K562 (cell line): ENCODE measurements around the gene CNOT6. TPM values are rescaled to one million over a fixed set of nuclear protein-coding genes. Genes with fewer than 3 reads are reported as not detected.

Experiments used
- ARID1B ChIP-seq: fragments of 450-650 bp; IDR thresholded peaks from 2 replicates; pipeline ENCODE4 v1.6.1; 2016; ENCODE audit warnings: antibody characterized with exemption, mild to moderate bottlenecking, inconsistent platforms
- CCNT2 ChIP-seq: IDR thresholded peaks from 2 replicates; pipeline ENCODE4 v1.6.1; 2011; ENCODE audit warnings: borderline replicate concordance, low read depth, mild to moderate bottlenecking, moderate library complexity, mixed read lengths, low read length; ENCODE audit not compliant: insufficient read length; ENCODE audit errors: extremely low read depth
- HDAC2 ChIP-seq: fragments of 450-650 bp; IDR thresholded peaks from 2 replicates; pipeline ENCODE4 v1.6.1; 2016; ENCODE audit warnings: mild to moderate bottlenecking
- MEF2D ChIP-seq: conservative IDR thresholded peaks from 2 replicates; pipeline ENCODE4 v1.6.1; 2016; ENCODE audit warnings: low read depth, missing genetic modification characterization, missing compliant biosample characterization
- NEUROD1 ChIP-seq: fragments of 150-350 bp; IDR thresholded peaks from 2 replicates; pipeline ENCODE4 v1.6.1; 2014; ENCODE audit warnings: borderline replicate concordance, low read length, low read depth; ENCODE audit not compliant: partially characterized antibody
- NFATC3 ChIP-seq: fragments of 450-650 bp; IDR thresholded peaks from 2 replicates; pipeline ENCODE4 v1.6.1; 2017; ENCODE audit warnings: mild to moderate bottlenecking
- RAD51 ChIP-seq: fragments of 450-650 bp; IDR thresholded peaks from 2 replicates; pipeline ENCODE4 v1.7.1; 2016; ENCODE audit warnings: low read depth, mild to moderate bottlenecking, borderline replicate concordance
- STAT5A ChIP-seq: IDR thresholded peaks from 2 replicates; pipeline ENCODE4 v1.6.1; 2012; ENCODE audit warnings: low read length, inconsistent platforms, borderline replicate concordance
- TCF3 ChIP-seq: sonication (generic); formaldehyde crosslinking; IDR thresholded peaks from 2 replicates; pipeline ENCODE4 v1.4.0; 2020; ENCODE audit warnings: mild to moderate bottlenecking, missing genetic modification reagents
- TGIF2 ChIP-seq: sonication (generic); formaldehyde crosslinking; IDR thresholded peaks from 2 replicates; pipeline ENCODE4 v1.8.1; 2022; ENCODE audit warnings: mild to moderate bottlenecking, missing genetic modification reagents, moderate library complexity
- TRIM28 ChIP-seq: fragments of 450-650 bp; IDR thresholded peaks from 2 replicates; pipeline ENCODE4 v1.6.1; 2017
- ZFX ChIP-seq: sonication (generic); formaldehyde crosslinking; IDR thresholded peaks from 2 replicates; pipeline ENCODE4 v1.8.0; 2022; ENCODE audit warnings: mild to moderate bottlenecking, missing genetic modification reagents, moderate library complexity
- ZNF384 ChIP-seq: IDR thresholded peaks from 2 replicates; pipeline ENCODE4 v1.6.1; 2012; ENCODE audit warnings: low read depth, low read length, improper control_type of control experiment
- ZNF830 ChIP-seq: fragments of 250-450 bp; sonication (Bioruptor Pico); IDR thresholded peaks from 2 replicates; pipeline ENCODE4 v1.5.0; 2021; ENCODE audit warnings: mild to moderate bottlenecking
- polyA plus RNA-seq, 8 experiments: library from polyadenylated mRNA; depleted of rRNA in 4 of 8; stranded (reverse) in 5 of 8; unstranded in 3 of 8; fragments of >200 nt; fragmentation: Nextera tagmentation in 2 of 8; fragmentation: Illumina TruSeq in 1 of 8; extraction: Ambion mirVana in 2 of 8; extraction: Trizol in 1 of 8; gene quantifications; 2 replicates each; pipeline versions ENCODE4 v1.2.1 to v1.2.3, GENCODE V29; 2011 to 2014; ENCODE audit warnings: inconsistent platforms in 1 of 8, missing spikeins in 1 of 8
- total RNA-seq, 7 experiments: library from RNA; depleted of rRNA in 6 of 7; stranded (reverse); fragments of >200 nt in 6 of 7; fragmentation: Illumina TruSeq in 2 of 7; extraction: Trizol in 2 of 7; gene quantifications; 2 replicates each; pipeline versions ENCODE4 v1.2.1 to v1.2.3, GENCODE V29; 2011 to 2021; ENCODE audit warnings: low replicate concordance in 1 of 7
- TF ChIP-seq, protein P1 (sequence below), 2 experiments: fragments of 150-350 bp in 1 of 2; IDR thresholded peaks; 2 replicates each; pipeline ENCODE4 v1.6.1; 2012 to 2016; ENCODE audit warnings: low read depth in 2 of 2, low read length in 2 of 2, mild to moderate bottlenecking in 1 of 2, moderate library complexity in 1 of 2
- TF ChIP-seq, protein P2 (sequence below): fragments of 450-650 bp; IDR thresholded peaks from 2 replicates; pipeline ENCODE4 v1.7.1; 2018; ENCODE audit warnings: mild to moderate bottlenecking, low read depth; ENCODE audit not compliant: partially characterized antibody
- TF ChIP-seq, protein P3 (sequence below), 3 experiments: fragments of 200-800 bp in 1 of 3; fragments of 250-450 bp in 1 of 3; fragments of 450-650 bp in 1 of 3; sonication (Bioruptor Pico) in 1 of 3; sonication (Bioruptor generic) in 1 of 3; formaldehyde crosslinking in 1 of 3; IDR thresholded peaks; 2 replicates each; pipeline versions ENCODE4 v1.6.1 to v1.8.0; 2016 to 2022; ENCODE audit warnings: mild to moderate bottlenecking in 2 of 3, missing genetic modification characterization in 2 of 3, missing compliant biosample characterization in 1 of 3, moderate library complexity in 1 of 3

Gene CNOT6
- total and polyA plus RNA-seq, 9 of the 15 experiments (the other 6 are each of a cell fraction or from before 2014, with no cell fraction given) = 4.9 to 32.4 (median 14.0) TPM

DNA sequence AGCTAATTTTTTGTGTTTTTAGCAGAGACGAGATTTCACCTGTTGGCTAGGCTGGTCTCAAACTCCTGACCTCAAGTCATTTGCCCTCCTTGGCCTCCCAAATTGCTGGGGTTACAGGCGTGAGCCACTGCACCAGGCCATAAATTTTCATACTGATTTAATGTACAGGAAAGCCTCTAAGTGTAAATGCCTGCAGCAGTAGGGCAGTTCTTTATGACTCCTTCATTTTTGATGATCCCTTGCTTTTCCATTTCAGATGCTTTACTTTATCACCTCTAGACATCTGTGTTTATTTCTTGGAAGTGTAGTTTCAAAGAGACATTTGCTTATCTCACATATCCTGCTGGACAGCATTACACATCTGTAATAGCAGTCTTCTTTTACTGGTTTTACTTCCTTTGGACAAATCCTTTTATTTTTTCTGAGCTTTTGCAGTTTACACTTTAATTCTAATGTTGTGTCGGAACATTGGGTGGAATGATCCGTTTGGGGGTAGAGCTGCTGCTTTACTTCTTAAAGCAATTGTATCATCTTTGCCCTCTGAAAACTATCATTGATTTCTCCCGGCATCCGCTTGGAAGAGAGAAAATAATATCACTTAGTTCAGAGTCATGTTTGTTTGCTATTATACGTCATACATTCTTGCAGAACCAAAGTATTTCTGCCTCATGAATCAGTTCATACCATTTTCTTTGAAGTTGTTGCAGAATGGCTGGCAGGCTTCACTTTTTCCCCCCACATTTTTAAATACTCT, 61.2 kb downstream of the CNOT6 start (continued):
- TF ChIP-seq, protein P1, sequence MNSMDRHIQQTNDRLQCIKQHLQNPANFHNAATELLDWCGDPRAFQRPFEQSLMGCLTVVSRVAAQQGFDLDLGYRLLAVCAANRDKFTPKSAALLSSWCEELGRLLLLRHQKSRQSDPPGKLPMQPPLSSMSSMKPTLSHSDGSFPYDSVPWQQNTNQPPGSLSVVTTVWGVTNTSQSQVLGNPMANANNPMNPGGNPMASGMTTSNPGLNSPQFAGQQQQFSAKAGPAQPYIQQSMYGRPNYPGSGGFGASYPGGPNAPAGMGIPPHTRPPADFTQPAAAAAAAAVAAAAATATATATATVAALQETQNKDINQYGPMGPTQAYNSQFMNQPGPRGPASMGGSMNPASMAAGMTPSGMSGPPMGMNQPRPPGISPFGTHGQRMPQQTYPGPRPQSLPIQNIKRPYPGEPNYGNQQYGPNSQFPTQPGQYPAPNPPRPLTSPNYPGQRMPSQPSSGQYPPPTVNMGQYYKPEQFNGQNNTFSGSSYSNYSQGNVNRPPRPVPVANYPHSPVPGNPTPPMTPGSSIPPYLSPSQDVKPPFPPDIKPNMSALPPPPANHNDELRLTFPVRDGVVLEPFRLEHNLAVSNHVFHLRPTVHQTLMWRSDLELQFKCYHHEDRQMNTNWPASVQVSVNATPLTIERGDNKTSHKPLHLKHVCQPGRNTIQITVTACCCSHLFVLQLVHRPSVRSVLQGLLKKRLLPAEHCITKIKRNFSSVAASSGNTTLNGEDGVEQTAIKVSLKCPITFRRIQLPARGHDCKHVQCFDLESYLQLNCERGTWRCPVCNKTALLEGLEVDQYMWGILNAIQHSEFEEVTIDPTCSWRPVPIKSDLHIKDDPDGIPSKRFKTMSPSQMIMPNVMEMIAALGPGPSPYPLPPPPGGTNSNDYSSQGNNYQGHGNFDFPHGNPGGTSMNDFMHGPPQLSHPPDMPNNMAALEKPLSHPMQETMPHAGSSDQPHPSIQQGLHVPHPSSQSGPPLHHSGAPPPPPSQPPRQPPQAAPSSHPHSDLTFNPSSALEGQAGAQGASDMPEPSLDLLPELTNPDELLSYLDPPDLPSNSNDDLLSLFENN (IDR thresholded peaks at IDR 0.05; ENCODE audit: low read depth in 2 of 2, low read length in 2 of 2) = peak in 1 of 2 experiments; percentile 90; a peak in 2 of 4 replicates
- peak; percentile 97 for TF ChIP-seq TCF3 (CRISPR knock-in tag)
- peak; percentile 100 for TF ChIP-seq ARID1B
- TF ChIP-seq ZFX (CRISPR knock-in tag) = peak; percentile 56
- no peak for TF ChIP-seq TGIF2
- TF ChIP-seq NFATC3 = peak; percentile 79; the same call in 1 of the 2 replicates
- TF ChIP-seq MEF2D (tag) = 0 out of 2 replicates have a peak, but pooled peaks have one; percentile 29
- 0 out of 2 replicates have a peak, but pooled peaks have one; percentile 25 for TF ChIP-seq TRIM28
- peak; percentile 75 for TF ChIP-seq NEUROD1
- no peak for TF ChIP-seq ZNF830 (CRISPR knock-in tag)
- peak; percentile 38; the same call in 1 of the 2 replicates for TF ChIP-seq RAD51
- TF ChIP-seq, protein P2, sequence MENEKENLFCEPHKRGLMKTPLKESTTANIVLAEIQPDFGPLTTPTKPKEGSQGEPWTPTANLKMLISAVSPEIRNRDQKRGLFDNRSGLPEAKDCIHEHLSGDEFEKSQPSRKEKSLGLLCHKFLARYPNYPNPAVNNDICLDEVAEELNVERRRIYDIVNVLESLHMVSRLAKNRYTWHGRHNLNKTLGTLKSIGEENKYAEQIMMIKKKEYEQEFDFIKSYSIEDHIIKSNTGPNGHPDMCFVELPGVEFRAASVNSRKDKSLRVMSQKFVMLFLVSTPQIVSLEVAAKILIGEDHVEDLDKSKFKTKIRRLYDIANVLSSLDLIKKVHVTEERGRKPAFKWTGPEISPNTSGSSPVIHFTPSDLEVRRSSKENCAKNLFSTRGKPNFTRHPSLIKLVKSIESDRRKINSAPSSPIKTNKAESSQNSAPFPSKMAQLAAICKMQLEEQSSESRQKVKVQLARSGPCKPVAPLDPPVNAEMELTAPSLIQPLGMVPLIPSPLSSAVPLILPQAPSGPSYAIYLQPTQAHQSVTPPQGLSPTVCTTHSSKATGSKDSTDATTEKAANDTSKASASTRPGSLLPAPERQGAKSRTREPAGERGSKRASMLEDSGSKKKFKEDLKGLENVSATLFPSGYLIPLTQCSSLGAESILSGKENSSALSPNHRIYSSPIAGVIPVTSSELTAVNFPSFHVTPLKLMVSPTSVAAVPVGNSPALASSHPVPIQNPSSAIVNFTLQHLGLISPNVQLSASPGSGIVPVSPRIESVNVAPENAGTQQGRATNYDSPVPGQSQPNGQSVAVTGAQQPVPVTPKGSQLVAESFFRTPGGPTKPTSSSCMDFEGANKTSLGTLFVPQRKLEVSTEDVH = peak; percentile 71
- TF ChIP-seq CCNT2 = peak; percentile 57
- TF ChIP-seq HDAC2 = peak; percentile 96
- peak; percentile 100 for TF ChIP-seq STAT5A
- TF ChIP-seq ZNF384 = 0 out of 2 replicates have a peak, but pooled peaks have one; percentile 49
- TF ChIP-seq, protein P3, sequence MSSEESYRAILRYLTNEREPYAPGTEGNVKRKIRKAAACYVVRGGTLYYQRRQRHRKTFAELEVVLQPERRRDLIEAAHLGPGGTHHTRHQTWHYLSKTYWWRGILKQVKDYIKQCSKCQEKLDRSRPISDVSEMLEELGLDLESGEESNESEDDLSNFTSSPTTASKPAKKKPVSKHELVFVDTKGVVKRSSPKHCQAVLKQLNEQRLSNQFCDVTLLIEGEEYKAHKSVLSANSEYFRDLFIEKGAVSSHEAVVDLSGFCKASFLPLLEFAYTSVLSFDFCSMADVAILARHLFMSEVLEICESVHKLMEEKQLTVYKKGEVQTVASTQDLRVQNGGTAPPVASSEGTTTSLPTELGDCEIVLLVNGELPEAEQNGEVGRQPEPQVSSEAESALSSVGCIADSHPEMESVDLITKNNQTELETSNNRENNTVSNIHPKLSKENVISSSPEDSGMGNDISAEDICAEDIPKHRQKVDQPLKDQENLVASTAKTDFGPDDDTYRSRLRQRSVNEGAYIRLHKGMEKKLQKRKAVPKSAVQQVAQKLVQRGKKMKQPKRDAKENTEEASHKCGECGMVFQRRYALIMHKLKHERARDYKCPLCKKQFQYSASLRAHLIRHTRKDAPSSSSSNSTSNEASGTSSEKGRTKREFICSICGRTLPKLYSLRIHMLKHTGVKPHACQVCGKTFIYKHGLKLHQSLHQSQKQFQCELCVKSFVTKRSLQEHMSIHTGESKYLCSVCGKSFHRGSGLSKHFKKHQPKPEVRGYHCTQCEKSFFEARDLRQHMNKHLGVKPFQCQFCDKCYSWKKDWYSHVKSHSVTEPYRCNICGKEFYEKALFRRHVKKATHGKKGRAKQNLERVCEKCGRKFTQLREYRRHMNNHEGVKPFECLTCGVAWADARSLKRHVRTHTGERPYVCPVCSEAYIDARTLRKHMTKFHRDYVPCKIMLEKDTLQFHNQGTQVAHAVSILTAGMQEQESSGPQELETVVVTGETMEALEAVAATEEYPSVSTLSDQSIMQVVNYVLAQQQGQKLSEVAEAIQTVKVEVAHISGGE (CRISPR knock-in tag; IDR thresholded peaks at IDR 0.05) = peak in 1 of 3 experiments; percentile 56; a peak in 1 of 6 replicates
